HepG2 (cell line): ENCODE data around the gene EHD1. TPM values are rescaled to one million over a fixed set of nuclear protein-coding genes. Genes with fewer than 3 reads are reported as not detected.
A peak's percentile ranks its signal among the peaks of the same experiment; 100 is the strongest.

Experiments
- ATF7-NPFF ChIP-seq: sonication (generic); formaldehyde crosslinking; IDR thresholded peaks from 2 replicates; pipeline ENCODE4 v1.8.1; 2023; ENCODE audit warnings: mild to moderate bottlenecking, low read depth, missing genetic modification reagents, moderate library complexity
- CBX5 ChIP-seq: sonication (generic); formaldehyde crosslinking; IDR thresholded peaks from 2 replicates; pipeline ENCODE4 v1.4.0; 2020; ENCODE audit warnings: missing genetic modification reagents, borderline replicate concordance
- CCDC6 ChIP-seq: sonication (generic); formaldehyde crosslinking; IDR thresholded peaks from 2 replicates; pipeline ENCODE4 v1.8.1; 2022; ENCODE audit warnings: mild to moderate bottlenecking, missing genetic modification reagents, moderate library complexity
- ERF ChIP-seq: IDR thresholded peaks from 2 replicates; pipeline ENCODE4 v1.6.1; 2018; ENCODE audit warnings: missing biosample characterization, missing genetic modification reagents
- ETV5 ChIP-seq: IDR thresholded peaks from 2 replicates; pipeline ENCODE4 v1.6.1; 2018; ENCODE audit warnings: missing biosample characterization, missing genetic modification reagents, inconsistent platforms, borderline replicate concordance
- KDM4B ChIP-seq: sonication (generic); formaldehyde crosslinking; IDR thresholded peaks from 2 replicates; pipeline ENCODE4 v1.4.0; 2020; ENCODE audit warnings: missing genetic modification reagents
- MAZ ChIP-seq, 2 experiments: sonication (generic) in 1 of 2; formaldehyde crosslinking in 1 of 2; IDR thresholded peaks; 2 replicates each; pipeline versions ENCODE4 v1.5.0 to v1.6.1; 2012 to 2020; ENCODE audit warnings: low read depth in 2 of 2, mild to moderate bottlenecking in 2 of 2, borderline replicate concordance in 1 of 2, improper control_type of control experiment in 1 of 2, low read length in 1 of 2, missing genetic modification reagents in 1 of 2, moderate library complexity in 1 of 2
- MTERF4 ChIP-seq: sonication (generic); formaldehyde crosslinking; IDR thresholded peaks from 2 replicates; pipeline ENCODE4 v1.8.0; 2023; ENCODE audit warnings: mild to moderate bottlenecking, missing genetic modification reagents
- NCOA2 ChIP-seq: sonication (generic); formaldehyde crosslinking; IDR thresholded peaks from 2 replicates; pipeline ENCODE4 v1.8.0; 2022; ENCODE audit warnings: inconsistent platforms
- SALL1 ChIP-seq: sonication (generic); formaldehyde crosslinking; IDR thresholded peaks from 2 replicates; pipeline ENCODE4 v1.8.0; 2022; ENCODE audit warnings: mild to moderate bottlenecking, missing genetic modification reagents
- SMAD1 ChIP-seq: sonication (generic); formaldehyde crosslinking; IDR thresholded peaks from 2 replicates; pipeline ENCODE4 v1.4.0; 2020; ENCODE audit warnings: missing genetic modification reagents, low read depth, mild to moderate bottlenecking, borderline replicate concordance
- SP1 ChIP-seq, 2 experiments: fragments of 450-650 bp in 1 of 2; sonication (generic) in 1 of 2; formaldehyde crosslinking in 1 of 2; IDR thresholded peaks; 2 replicates each; pipeline versions ENCODE4 v1.4.0 to v1.6.1; 2016 to 2020; ENCODE audit warnings: missing genetic modification reagents in 1 of 2
- STAG1 ChIP-seq: sonication (generic); formaldehyde crosslinking; IDR thresholded peaks from 2 replicates; pipeline ENCODE4 v1.4.0; 2020; ENCODE audit warnings: missing genetic modification reagents
- ZBTB26 ChIP-seq: IDR thresholded peaks from 2 replicates; pipeline ENCODE4 v1.6.1; 2016; ENCODE audit warnings: missing compliant biosample characterization, missing genetic modification reagents, borderline replicate concordance
- ZIK1 ChIP-seq: sonication (generic); formaldehyde crosslinking; IDR thresholded peaks from 2 replicates; pipeline ENCODE4 v1.5.0; 2020; ENCODE audit warnings: mild to moderate bottlenecking, low read depth, missing genetic modification reagents, borderline replicate concordance
- ZNF121 ChIP-seq: sonication (generic); formaldehyde crosslinking; IDR thresholded peaks from 2 replicates; pipeline ENCODE4 v1.5.0; 2020; ENCODE audit warnings: mild to moderate bottlenecking, missing genetic modification reagents
- ZNF225 ChIP-seq: sonication (generic); formaldehyde crosslinking; IDR thresholded peaks from 2 replicates; pipeline ENCODE4 v1.4.0; 2020; ENCODE audit warnings: mild to moderate bottlenecking, missing genetic modification reagents
- ZNF3 ChIP-seq: IDR thresholded peaks from 2 replicates; pipeline ENCODE4 v1.7.0; 2017; ENCODE audit warnings: inconsistent platforms
- polyA plus RNA-seq, 8 experiments: library from polyadenylated mRNA; depleted of rRNA in 3 of 8; stranded (reverse) in 7 of 8; unstranded in 1 of 8; fragments of >200 nt; fragmentation: Illumina TruSeq in 4 of 8; extraction: Trizol in 4 of 8; gene quantifications; 2 replicates each; pipeline versions ENCODE4 v1.2.1 to v1.2.3, GENCODE V29; 2011 to 2016; ENCODE audit warnings: low read depth in 4 of 8, missing spikeins in 1 of 8, mixed read lengths in 1 of 8; ENCODE audit not compliant: insufficient read depth in 1 of 8
- total RNA-seq, 5 experiments: library from RNA; depleted of rRNA; stranded (reverse); fragments of >200 nt; fragmentation: Illumina TruSeq; extraction: Trizol; gene quantifications; 2 replicates each; pipeline ENCODE4 v1.2.3, GENCODE V29; 2016; ENCODE audit warnings: low read depth in 1 of 5
- TF ChIP-seq, protein P1 (sequence below): IDR thresholded peaks from 2 replicates; pipeline ENCODE4 v1.4.0; 2020; ENCODE audit warnings: mild to moderate bottlenecking, missing genetic modification reagents
- TF ChIP-seq, protein P2 (sequence below): sonication (generic); formaldehyde crosslinking; conservative IDR thresholded peaks from 2 replicates; pipeline ENCODE4 v1.8.0; 2022; ENCODE audit warnings: mild to moderate bottlenecking, moderate library complexity, missing genetic modification reagents

Gene EHD1
- total and polyA plus RNA-seq, 2 of the 13 experiments (the other 11 are each of a cell fraction or from before 2014, with no cell fraction given), result 23.6 to 26.6 TPM

GRCh38 chr11:64846998-64847666, 31.3 kb downstream of the EHD1 start (continued):
- TF ChIP-seq, protein P1, sequence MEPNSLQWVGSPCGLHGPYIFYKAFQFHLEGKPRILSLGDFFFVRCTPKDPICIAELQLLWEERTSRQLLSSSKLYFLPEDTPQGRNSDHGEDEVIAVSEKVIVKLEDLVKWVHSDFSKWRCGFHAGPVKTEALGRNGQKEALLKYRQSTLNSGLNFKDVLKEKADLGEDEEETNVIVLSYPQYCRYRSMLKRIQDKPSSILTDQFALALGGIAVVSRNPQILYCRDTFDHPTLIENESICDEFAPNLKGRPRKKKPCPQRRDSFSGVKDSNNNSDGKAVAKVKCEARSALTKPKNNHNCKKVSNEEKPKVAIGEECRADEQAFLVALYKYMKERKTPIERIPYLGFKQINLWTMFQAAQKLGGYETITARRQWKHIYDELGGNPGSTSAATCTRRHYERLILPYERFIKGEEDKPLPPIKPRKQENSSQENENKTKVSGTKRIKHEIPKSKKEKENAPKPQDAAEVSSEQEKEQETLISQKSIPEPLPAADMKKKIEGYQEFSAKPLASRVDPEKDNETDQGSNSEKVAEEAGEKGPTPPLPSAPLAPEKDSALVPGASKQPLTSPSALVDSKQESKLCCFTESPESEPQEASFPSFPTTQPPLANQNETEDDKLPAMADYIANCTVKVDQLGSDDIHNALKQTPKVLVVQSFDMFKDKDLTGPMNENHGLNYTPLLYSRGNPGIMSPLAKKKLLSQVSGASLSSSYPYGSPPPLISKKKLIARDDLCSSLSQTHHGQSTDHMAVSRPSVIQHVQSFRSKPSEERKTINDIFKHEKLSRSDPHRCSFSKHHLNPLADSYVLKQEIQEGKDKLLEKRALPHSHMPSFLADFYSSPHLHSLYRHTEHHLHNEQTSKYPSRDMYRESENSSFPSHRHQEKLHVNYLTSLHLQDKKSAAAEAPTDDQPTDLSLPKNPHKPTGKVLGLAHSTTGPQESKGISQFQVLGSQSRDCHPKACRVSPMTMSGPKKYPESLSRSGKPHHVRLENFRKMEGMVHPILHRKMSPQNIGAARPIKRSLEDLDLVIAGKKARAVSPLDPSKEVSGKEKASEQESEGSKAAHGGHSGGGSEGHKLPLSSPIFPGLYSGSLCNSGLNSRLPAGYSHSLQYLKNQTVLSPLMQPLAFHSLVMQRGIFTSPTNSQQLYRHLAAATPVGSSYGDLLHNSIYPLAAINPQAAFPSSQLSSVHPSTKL (CRISPR knock-in tag), result 0 out of 2 replicates have a peak, but pooled peaks have one; percentile 8
- TF ChIP-seq ZBTB26 (peak; percentile 21; the same call in 1 of the 2 replicates), MTERF4 (0 out of 2 replicates have a peak, but pooled peaks have one; percentile 50), SALL1 (CRISPR knock-in tag) (peak; percentile 70; the same call in 1 of the 2 replicates), ZIK1 (no peak), CCDC6 (CRISPR knock-in tag) (no peak), ATF7-NPFF (no peak), ZNF225 (CRISPR knock-in tag) (0 out of 2 replicates have a peak, but pooled peaks have one; percentile 40), NCOA2 (0 out of 2 replicates have a peak, but pooled peaks have one; percentile 27), SMAD1 (CRISPR knock-in tag) (peak; percentile 63; the same call in 1 of the 2 replicates), CBX5 (CRISPR knock-in tag) (peak; percentile 48; the same call in 1 of the 2 replicates), ZNF121 (0 out of 2 replicates have a peak, but pooled peaks have one; percentile 42), ERF (CRISPR knock-in tag) (peak; percentile 89), SP1 (IDR thresholded peaks at IDR 0.05) (no peak), SP1 (CRISPR knock-in tag; IDR thresholded peaks at IDR 0.05) (peak; percentile 66; the same call in 1 of the 2 replicates), MAZ (IDR thresholded peaks at IDR 0.05; ENCODE audit: borderline replicate concordance, low read depth, low read length) (peak; percentile 56; the same call in 1 of the 2 replicates), MAZ (CRISPR knock-in tag; IDR thresholded peaks at IDR 0.05; ENCODE audit: low read depth) (0 out of 2 replicates have a peak, but pooled peaks have one; percentile 54), KDM4B (0 out of 2 replicates have a peak, but pooled peaks have one; percentile 55), STAG1 (CRISPR knock-in tag) (peak; percentile 97), ZNF3 (CRISPR knock-in tag) (peak; percentile 54; the same call in 1 of the 2 replicates), ETV5 (peak; percentile 66)
- TF ChIP-seq, protein P2, sequence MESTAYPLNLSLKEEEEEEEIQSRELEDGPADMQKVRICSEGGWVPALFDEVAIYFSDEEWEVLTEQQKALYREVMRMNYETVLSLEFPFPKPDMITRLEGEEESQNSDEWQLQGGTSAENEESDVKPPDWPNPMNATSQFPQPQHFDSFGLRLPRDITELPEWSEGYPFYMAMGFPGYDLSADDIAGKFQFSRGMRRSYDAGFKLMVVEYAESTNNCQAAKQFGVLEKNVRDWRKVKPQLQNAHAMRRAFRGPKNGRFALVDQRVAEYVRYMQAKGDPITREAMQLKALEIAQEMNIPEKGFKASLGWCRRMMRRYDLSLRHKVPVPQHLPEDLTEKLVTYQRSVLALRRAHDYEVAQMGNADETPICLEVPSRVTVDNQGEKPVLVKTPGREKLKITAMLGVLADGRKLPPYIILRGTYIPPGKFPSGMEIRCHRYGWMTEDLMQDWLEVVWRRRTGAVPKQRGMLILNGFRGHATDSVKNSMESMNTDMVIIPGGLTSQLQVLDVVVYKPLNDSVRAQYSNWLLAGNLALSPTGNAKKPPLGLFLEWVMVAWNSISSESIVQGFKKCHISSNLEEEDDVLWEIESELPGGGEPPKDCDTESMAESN (CRISPR knock-in tag), result 0 out of 2 replicates have a peak, but pooled peaks have one; percentile 35
